GM21528 (cell line): ENCODE measurements around the gene PHRF1.
"Not testable (repeated sequence)": the region's sequence is repeated elsewhere in the genome, so short reads cannot be mapped to it uniquely, and the experiment has no call there.

ENCODE experiments used
- ATAC-seq: cut with Tn5 transposase; IDR thresholded peaks from one replicate; pipeline ENCODE4 v1.9.1; 2021; ENCODE audit warnings: mild to moderate bottlenecking, moderate library complexity; ENCODE audit not compliant: unreplicated experiment, low FRiP score

The PHRF1 gene

DNA sequence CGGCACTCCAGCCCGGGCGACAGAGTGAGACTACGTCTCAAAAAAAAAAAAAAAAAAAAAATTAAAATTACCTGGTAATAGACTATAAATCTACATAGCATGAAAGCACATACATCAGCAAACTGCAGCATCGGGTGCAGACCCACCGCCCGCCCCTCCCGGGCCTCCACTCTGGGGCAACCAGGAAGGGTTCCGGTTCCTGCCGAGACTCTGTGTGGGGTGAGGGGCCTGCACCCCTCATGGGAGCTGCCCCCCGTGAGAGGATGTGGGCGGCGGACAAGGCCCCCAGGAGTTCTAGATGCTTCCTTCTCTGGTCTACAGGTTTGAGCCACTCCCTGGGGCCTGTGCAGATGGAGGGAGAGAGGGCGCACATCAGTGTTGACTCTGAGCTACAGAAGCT, 69.9 kb downstream of the PHRF1 start:
- ATAC-seq: no peak

- ATAC-seq: not testable (repeated sequence)
Measured at GRCh38 chr11:647672-648158, 71.4 kb downstream of the PHRF1 start.

DNA sequence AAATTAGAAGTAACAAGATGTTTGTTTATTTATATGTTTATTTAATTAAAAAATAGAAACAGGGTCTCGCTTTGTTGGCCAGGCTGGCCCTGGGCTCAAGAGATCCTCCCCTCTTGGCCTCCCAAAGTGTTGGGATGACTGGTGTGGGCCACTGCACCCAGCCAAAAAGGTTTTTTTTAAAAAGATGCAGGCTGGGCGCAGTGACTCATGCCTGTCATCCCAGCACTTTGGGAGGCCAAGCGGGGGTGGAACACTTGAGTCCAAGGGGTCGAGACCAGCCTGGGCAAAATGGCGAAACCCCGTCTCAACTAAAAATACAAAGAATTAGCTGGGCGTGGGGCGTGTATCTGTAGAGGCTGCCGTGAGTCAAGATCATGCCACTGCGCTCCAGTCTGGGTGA, 74.2 kb downstream of the PHRF1 start:
- no peak for ATAC-seq

- not testable (repeated sequence) for ATAC-seq
Measured at GRCh38 chr11:653136-653535, 76.9 kb downstream of the PHRF1 start.

DNA sequence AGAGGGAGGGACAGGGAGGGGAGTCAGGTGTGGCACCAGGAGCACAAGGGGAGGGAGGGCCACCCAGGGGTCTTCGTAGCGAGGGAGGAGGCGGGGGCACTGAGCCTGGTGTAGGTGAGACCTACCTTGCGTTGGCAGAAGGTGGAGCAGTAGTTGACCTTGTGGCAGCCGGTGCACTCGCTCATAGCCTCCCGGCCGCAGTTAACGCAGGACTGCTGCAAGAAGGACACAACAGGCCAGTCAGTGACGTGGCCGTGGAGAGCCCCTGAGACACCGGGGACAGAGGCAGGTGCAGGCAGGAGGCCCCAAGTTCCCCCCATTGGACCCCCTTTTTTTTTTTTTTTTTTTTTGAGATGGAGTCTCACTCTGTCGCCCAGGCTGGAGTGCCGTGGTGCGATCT, 77.6 kb downstream of the PHRF1 start:
- ATAC-seq: no peak

GRCh38 chr11:654444-654843, 78.2 kb downstream of the PHRF1 start:
- ATAC-seq: not testable (repeated sequence)

GRCh38 chr11:655036-655726, 78.9 kb downstream of the PHRF1 start:
- no peak for ATAC-seq

DNA sequence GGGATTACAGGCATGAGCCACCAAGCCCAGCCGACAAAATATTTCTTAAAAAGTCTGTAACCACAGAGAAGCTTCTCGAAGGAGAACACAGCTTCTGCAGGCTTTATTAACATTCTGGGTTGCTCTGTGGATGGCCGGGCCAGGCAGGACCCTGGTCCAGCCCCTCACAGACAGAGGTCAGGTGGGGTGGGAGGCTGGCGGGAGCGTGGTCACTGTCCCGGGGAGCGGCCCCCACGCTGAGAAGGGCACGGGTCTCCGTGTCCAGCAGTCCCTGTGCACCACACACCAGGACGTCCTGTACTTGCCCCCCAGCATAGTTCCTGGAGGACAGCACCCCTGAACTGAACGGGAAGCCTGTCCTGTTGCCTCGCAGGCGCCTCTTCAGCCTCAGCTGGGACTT, 80.2 kb downstream of the PHRF1 start:
- ATAC-seq: no peak

- ATAC-seq: no peak
Measured at GRCh38 chr11:656866-657265, 80.6 kb downstream of the PHRF1 start.

DNA sequence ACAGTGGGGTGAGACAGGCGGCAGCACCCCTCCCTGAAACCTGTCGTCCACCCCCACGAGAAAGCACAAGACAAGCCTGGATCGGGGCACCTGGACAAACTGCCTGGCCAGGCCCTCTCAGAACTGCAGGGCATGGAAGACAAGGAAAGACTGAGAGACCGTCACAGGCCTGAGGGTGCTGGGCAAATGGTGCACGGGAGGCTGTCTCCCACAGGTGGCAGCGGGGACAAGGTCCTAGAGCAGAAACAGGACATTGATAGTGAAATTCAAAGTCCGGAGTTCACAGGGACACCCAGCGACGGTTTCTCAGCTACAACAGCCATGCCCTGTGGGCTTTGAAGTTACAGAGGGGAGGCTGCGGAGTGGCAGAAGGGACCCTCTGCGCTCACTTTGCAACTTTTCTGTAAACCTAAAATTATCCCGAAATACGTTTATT, 81.4 kb downstream of the PHRF1 start:
- ATAC-seq: no peak

- ATAC-seq: no peak
Measured at GRCh38 chr11:659532-660085, 83.3 kb downstream of the PHRF1 start.

DNA sequence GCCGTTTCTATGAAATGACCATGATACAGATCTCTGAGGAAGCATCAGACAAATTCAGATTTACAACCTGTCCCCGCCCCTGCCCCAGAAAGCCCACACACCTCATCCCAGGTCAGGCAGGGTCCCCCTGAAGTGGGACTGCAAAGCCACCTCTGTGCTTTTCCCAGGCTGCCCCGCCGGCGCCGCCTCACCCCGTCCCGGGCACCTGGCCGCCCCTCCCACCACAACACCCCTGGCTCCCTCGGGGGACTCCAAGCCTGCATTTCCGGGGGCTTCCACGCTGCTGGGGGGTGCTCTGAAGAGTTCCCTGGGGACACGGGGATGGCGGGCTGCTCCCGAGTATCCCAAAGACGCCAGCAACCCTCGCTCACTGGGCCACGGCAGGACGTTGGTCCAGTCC, 84.0 kb downstream of the PHRF1 start:
- ATAC-seq: no peak

DNA sequence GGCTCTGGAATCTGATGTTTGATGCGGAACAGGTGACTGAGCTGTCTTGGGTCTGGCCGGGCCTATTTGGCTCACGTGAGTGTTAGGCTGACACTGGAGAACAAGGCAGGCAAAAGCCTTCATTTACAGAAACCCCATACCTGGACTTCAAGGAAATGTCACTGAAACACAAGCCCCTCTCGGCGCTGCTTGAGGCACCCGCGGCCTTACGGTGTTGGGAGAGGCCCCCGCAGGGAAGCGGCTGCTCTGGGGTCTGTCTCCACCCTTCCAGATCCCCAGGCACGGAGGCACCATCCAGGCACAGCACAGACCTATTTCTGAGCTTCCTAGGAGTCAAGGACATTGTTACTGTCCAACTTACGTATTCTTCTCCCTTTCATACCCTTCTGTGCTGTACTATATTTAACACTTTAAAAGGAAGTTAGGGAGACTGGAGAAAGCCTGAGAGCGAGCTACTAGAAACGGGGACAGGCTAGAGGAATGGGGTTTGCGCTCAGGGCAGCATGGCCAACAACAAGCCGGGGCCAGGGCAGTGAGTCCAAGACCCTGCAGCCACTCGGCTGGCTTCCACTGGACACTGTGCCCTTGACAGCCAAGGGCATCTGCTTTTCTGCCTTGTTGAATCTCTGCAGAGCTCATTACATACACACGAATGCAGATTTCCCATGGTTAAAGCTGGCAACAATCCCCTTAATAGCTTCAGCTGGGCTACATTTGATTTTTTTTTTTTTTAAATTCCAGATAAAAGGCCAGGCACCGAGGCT, 84.6 kb downstream of the PHRF1 start:
- ATAC-seq: no peak
